Tibial artery (tissue), 4 donors: ENCODE results near the gene ZNRF3.
"Not testable (repeated sequence)": the region's sequence is repeated elsewhere in the genome, so short reads cannot be mapped to it uniquely, and the experiment has no call there.

Source experiments
- DNase-seq, 2 donors: peaks; one replicate each; pipeline ENCODE4 v3.0.0-alpha.2; 2019
- H3K27ac ChIP-seq, 2 donors: fragments of 200-600 bp; sonication (generic) in 1 of 2; 1 replicate in 1 of 2; 2 replicates in 1 of 2; pipeline ENCODE4 v1.5.1; 2018 to 2019; ENCODE audit warnings: mild to moderate bottlenecking in 1 of 2
- H3K27me3 ChIP-seq, 2 donors: fragments of 200-600 bp; sonication (generic) in 1 of 2; one replicate each; pipeline versions ENCODE4 v1.5.1 to v1.6.0; 2016 to 2019
- H3K36me3 ChIP-seq, 3 donors: fragments of 200-600 bp; sonication (generic) in 2 of 3; one replicate each; pipeline ENCODE4 v1.5.1; 2016 to 2019; ENCODE audit warnings: mild to moderate bottlenecking in 2 of 3
- H3K4me1 ChIP-seq, 4 donors: fragments of 200-600 bp; sonication (generic) in 2 of 4; 1 replicate in 3 of 4; 2 replicates in 1 of 4; pipeline ENCODE4 v1.5.1; 2016 to 2019
- H3K4me3 ChIP-seq, 2 donors: fragments of 200-600 bp; sonication (generic) in 1 of 2; 1 replicate in 1 of 2; 2 replicates in 1 of 2; pipeline ENCODE4 v1.5.1; 2018 to 2019; ENCODE audit warnings: mild to moderate bottlenecking in 2 of 2
- H3K9me3 ChIP-seq, 3 donors: fragments of 200-600 bp; sonication (generic) in 1 of 3; one replicate each; pipeline ENCODE4 v1.5.1; 2016 to 2019
- intact Hi-C: fragments of 100-400 bp; cut with DNase I; formaldehyde crosslinking; loops from one replicate; pipeline ENCODE4 v1.15.0; 2023; ENCODE audit warnings: low total_unique reads
- TF ChIP-seq, protein P1 (sequence below), 2 experiments: fragments of 200-600 bp in 1 of 2; fragments of 450-650 bp in 1 of 2; IDR thresholded peaks; one replicate each; pipeline ENCODE4 v1.5.1; 2017 to 2019; ENCODE audit warnings: antibody characterized with exemption in 2 of 2, mild to moderate bottlenecking in 1 of 2, moderate library complexity in 1 of 2

Gene ZNRF3

DNA sequence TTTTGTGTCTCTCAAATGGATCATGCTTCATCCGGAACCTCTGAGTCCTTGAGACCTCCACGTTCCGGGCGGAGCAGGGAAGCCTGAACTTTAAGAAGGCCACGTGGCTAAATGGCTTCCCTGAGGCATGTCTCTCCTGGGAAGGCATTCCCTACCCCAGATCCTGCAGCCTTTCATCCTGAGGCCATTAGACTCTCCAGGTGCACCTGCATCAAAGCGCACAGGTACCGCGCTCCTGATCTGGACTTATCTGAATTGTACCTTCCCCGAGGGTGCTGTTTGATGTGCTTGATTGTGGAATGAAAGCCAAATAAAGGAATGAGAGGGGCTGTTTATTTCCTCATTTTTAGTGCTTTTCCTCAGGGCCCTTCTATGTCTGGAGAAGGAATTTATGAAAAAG is 155.8 kb downstream of the ZNRF3 start:
- peaks cover 0 to 22% (median 11%) of the 10 kb centered on the region in 4 donors for H3K4me1 ChIP-seq
- DNase-seq = no peak
- no peak overlapping the region for H3K27ac ChIP-seq
- H3K27me3 ChIP-seq = no peaks in the 10 kb centered on the region
- intact Hi-C loops = no loop called here
- no peak overlapping the region for H3K4me3 ChIP-seq
- TF ChIP-seq, protein P1, sequence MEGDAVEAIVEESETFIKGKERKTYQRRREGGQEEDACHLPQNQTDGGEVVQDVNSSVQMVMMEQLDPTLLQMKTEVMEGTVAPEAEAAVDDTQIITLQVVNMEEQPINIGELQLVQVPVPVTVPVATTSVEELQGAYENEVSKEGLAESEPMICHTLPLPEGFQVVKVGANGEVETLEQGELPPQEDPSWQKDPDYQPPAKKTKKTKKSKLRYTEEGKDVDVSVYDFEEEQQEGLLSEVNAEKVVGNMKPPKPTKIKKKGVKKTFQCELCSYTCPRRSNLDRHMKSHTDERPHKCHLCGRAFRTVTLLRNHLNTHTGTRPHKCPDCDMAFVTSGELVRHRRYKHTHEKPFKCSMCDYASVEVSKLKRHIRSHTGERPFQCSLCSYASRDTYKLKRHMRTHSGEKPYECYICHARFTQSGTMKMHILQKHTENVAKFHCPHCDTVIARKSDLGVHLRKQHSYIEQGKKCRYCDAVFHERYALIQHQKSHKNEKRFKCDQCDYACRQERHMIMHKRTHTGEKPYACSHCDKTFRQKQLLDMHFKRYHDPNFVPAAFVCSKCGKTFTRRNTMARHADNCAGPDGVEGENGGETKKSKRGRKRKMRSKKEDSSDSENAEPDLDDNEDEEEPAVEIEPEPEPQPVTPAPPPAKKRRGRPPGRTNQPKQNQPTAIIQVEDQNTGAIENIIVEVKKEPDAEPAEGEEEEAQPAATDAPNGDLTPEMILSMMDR (IDR thresholded peaks at IDR 0.05) = no peak
- H3K36me3 ChIP-seq = peaks cover 0 to 10% (median 0%) of the 10 kb centered on the region in 3 donors
- no peaks in the 10 kb centered on the region for H3K9me3 ChIP-seq

GRCh38 chr22:29039684-29040083 is 156.3 kb downstream of the ZNRF3 start:
- not testable (repeated sequence) for H3K4me3 ChIP-seq, H3K27me3 ChIP-seq, H3K27ac ChIP-seq, H3K9me3 ChIP-seq, DNase-seq
- peaks cover 1 to 15% (median 3%) of the 10 kb centered on the region in 3 donors for H3K36me3 ChIP-seq
- intact Hi-C loops = loop anchor here (2.0 to 10.0 kb wide), 2 partner anchors 85 to 185 kb away; no protein-coding TSS in a partner anchor
- peaks cover 0 to 27% (median 13%) of the 10 kb centered on the region in 4 donors for H3K4me1 ChIP-seq

GRCh38 chr22:29040385-29041275 is 157.3 kb downstream of the ZNRF3 start:
- no peak overlapping the region for H3K4me3 ChIP-seq

DNA sequence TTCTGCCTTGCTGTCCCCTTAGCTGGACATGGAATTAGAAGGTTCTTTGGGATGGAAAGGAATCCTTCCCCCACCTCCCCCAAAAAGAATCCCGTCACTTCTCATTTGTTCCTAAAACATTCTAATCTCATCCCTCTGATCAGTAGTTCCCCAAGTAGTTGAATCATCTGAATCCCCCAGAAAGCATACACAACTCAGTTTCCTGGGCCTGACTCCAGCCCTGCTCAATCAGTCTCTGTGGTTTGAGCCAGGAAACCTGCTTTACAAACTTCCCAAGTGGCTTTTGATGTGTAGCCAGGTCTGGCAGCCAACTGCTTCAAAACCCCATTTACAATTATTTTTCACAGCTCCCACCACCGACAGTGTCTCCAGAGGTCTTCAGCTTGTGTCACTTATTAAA is 158.0 kb downstream of the ZNRF3 start:
- Histone ChIP-seq H3K36me3 (peaks cover 13 to 33% (median 19%) of the 10 kb centered on the region in 3 donors), H3K27ac (no peak overlapping the region), H3K27me3 (no peaks in the 10 kb centered on the region), H3K9me3 (no peaks in the 10 kb centered on the region), H3K4me1 (peaks cover 0 to 28% (median 16%) of the 10 kb centered on the region in 4 donors), H3K4me3 (no peak overlapping the region)
- TF ChIP-seq, protein P1 (IDR thresholded peaks at IDR 0.05) = no peak
- DNase-seq = no peak
- intact Hi-C loops = loop anchor here (2.0 to 10.0 kb wide), 2 partner anchors 87 to 187 kb away; no protein-coding TSS in a partner anchor

More at GRCh38 chr22:29040385-29041275, 157.3 kb downstream of the ZNRF3 start:
- TF ChIP-seq, protein P1 (IDR thresholded peaks at IDR 0.05) = peak; percentile 96 to 97
- peak in 1 of 2 donors; percentile 70 for DNase-seq
- intact Hi-C loops = loop anchor here (2.0 to 10.0 kb wide), 2 partner anchors 86 to 186 kb away; no protein-coding TSS in a partner anchor
- Histone ChIP-seq H3K4me1 (peaks cover 0 to 28% (median 16%) of the 10 kb centered on the region in 4 donors), H3K9me3 (no peaks in the 10 kb centered on the region), H3K36me3 (peaks cover 8 to 25% (median 11%) of the 10 kb centered on the region in 3 donors), H3K27ac (no peak overlapping the region), H3K27me3 (no peaks in the 10 kb centered on the region)

DNA sequence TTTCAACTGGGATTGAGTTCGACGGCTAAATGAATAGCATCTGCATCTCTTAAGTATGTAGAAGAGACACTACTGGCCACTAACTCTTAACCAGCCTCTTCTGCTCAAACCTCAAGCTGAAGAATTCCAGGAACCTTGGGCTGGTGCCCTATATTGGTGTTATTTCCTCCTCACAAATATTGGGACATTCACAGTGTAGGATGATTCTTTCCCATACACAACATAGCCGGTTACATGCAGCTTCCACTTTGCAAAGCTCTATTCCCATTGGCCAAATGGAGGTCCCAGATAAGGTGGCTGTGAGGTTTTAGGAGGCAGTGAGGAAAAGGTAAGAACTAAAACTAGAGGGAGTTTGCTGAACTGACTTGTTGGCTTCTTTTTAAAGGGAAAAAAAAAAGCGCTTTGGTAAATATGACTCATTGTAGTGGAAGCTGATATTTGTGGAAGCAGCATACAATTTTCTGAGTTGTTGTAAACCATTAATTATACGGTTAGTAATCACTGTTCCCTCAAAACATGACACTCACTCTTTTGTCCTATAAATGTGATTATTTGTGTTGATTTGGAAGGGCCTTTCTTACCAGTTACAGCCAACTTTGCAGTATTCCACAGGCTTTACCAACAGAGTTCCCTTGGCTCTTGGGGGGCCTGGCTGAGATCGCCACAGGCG is 160.7 kb downstream of the ZNRF3 start:
- no peak for DNase-seq
- Histone ChIP-seq H3K27me3 (no peaks in the 10 kb centered on the region), H3K9me3 (no peaks in the 10 kb centered on the region), H3K27ac (peak overlapping the region; percentile 36 to 58), H3K36me3 (peaks cover 38 to 59% (median 40%) of the 10 kb centered on the region in 3 donors), H3K4me1 (peaks cover 0 to 28% (median 16%) of the 10 kb centered on the region in 4 donors), H3K4me3 (no peak overlapping the region)
- intact Hi-C loops = loop anchor here (10.0 kb wide), 1 partner anchor 89 kb away; no protein-coding TSS in a partner anchor
- TF ChIP-seq, protein P1 (IDR thresholded peaks at IDR 0.05) = no peak
